Muscle of arm (tissue), 14 donors: ENCODE results near the gene RIMS3. TPM values are rescaled to one million over a fixed set of nuclear protein-coding genes. Genes with fewer than 3 reads are reported as not detected.
"Not testable (repeated sequence)": the region's sequence is repeated elsewhere in the genome, so short reads cannot be mapped to it uniquely, and the experiment has no call there.

Source experiments
- DNase-seq: peaks from one replicate; pipeline ENCODE4 v3.0.0-alpha.2; 2013
- long read RNA-seq, 11 donors: transcript quantifications; one replicate each; lab custom pipeline, GENCODE V29; 2026
- polyA plus RNA-seq, 12 donors: library from polyadenylated mRNA; unstranded; fragments of 120-200 nt; gene quantifications; one replicate each; pipeline ENCODE4 v1.2.1, GENCODE V29; 2013; ENCODE audit not compliant: insufficient read length in 12 of 12

Gene RIMS3
- 1 to 10 TPM in 2 of 12 donors, under 1 TPM in 9, not detected in 1; 0.27 to 3.7 (median 0.61) TPM for polyA plus RNA-seq
- long read RNA-seq, donor 1, full-length matches to known transcripts = 1 of 1 reads
- long read RNA-seq, donor 1, partial matches to known transcripts = 0 of 1 reads
- long read RNA-seq, donor 1, other reads (novel, unspliced or antisense) = 0 of 1 reads
- long read RNA-seq, donor 2 = 0 reads
- long read RNA-seq, donor 3 = 0 reads
- long read RNA-seq, donor 4 = 0 reads
- long read RNA-seq, donor 5 = 0 reads
- long read RNA-seq, donor 6 = 0 reads
- long read RNA-seq, donor 7 = 0 reads
- long read RNA-seq, donor 8 = 0 reads
- long read RNA-seq, donor 9 = 0 reads
- long read RNA-seq, donor 10 = 0 reads
- long read RNA-seq, donor 11, full-length matches to known transcripts = 1 of 1 reads
- long read RNA-seq, donor 11, partial matches to known transcripts = 0 of 1 reads
- long read RNA-seq, donor 11, other reads (novel, unspliced or antisense) = 0 of 1 reads

DNA sequence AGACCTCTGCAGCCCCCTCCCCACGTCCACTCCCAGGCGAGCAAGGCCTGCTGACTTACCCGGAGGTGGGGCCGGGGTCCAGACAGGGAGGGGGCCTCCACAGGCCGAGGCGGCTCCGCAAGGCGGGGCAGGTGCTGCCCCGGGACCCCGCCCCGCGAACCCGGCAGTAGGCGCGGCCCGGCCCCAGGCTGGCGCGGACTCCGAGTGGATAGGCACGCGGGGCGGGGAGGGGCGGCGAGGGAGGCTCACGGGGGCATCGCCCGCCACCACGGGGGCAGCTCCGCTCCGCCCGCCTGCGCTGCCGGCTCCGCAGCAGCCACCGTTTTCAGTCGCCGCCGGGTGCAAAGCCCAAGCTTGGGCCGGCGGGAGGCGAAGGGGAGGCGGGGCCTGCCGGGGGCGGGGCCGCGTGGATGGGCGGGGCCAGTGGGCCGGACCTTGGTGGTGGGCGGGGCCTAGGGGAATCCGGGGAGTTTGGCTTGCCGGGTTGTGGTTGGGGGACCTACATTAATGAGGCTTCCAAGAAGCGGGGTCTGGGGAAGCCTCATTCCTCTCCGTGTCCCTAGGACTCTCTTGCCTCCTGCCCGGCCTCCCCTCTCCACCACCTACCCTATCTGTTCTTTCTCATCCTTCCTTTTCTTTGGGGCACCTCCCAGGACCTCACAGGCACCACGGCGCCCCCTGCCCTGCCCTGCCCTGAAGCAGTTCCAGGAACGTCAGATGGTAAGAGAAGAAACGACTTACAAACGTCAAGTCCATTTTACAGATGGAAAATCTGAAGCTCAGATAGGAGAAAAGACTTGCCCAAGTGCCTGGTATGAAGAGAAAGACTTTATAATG lies at the start of gene RIMS3:
TSS of gene RIMS3 (minus strand) at position 348 of the 837 bp plus-strand sequence. CDS start 23,757 bp downstream, outside the sequence.
- peak; percentile 38 for DNase-seq

DNA sequence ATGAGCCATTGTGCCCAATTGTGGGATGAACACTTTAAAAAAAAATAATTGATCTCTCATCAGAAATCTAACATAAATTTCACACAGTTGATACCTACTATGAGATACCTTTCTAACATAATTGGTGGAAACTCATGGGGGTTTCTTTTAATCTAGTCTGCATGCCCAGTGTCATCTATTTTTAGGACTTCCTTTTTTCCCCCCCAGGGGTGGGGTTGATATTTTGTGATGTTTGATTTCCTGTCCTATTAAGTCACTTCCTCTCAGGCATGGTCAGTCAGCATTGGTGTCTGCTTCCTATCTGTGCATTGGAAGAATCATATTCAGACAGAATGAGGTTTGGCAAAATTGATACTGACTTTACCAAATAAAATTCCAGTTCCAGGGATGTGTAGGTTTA lies 47.5 kb upstream of the RIMS3 start:
- DNase-seq = no peak

DNA sequence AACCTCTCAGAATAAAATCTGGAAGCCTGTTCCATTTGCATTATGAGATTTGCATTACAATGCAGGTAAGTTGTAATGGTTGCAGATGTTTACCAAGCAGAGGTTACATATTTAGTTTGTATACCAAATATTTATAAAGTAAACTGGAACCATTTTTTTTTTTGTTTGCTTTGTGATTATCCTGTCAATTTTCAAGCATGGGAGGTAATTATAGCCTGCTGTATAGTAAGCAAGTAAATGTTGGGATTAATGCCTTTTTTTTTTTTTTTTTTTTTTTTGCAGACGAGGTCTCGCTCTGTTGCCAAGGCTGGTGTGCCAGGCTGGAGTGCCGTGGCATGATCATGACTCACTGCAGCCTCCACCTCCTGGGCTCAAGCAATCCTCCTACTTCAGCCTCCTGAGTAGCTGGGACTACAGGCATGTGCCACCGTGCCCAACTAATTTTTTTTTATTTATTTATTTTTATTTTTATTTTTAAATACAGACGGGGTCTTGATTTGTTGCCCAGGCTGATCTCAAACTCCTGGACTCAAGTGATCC lies 47.0 kb upstream of the RIMS3 start:
- no peak for DNase-seq

DNA sequence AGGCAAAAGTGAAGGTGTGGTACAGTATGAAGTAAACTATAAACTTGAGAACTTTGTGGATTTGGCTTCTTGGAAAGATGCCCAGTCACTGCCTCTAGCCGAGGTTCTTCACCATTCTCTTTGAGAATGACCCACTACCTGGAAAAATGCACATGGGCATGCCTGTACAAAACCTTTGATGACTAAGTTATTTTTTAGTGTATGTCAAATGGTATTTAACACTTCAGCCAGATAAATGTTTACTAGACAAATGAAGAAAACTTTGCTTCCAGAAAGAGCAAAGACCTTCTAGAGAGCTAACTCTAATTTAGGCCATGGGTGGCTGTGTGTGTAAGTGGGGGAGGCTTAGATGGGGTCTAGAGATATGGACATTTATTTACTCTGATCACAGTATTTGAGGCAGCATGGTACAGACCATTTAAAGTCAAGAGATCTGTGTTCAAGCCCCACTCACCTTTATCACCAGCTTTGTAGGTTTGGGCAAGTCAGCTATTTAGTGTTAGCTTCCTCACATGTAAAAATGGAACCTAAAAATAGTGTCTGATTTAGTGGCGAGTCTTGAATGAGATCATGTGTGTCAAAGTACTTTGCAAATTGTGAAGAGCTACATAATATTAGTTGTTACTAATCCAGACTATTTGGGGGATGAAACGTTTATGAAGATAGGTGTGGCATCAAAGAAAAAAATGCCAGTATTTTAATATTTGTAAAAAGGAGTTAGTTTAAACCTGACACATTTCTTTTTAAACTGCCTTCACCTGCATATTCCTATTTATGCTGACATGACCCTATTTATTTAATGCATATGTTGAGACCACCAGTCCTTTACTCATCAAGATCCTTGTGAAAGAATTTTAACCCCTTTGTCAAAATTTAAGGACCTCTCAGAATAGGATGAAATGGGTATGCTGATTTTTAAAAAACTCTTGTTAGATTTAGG lies 46.3 kb upstream of the RIMS3 start:
- no peak for DNase-seq

- no peak for DNase-seq
Observed at GRCh38 chr1:40710581-40711315, 45.3 kb upstream of the RIMS3 start.

GRCh38 chr1:40709802-40710278 lies 44.4 kb upstream of the RIMS3 start:
- DNase-seq = no peak

- DNase-seq = peak; percentile 91
Observed at GRCh38 chr1:40709100-40709801, 43.8 kb upstream of the RIMS3 start.

GRCh38 chr1:40708750-40709099 lies 43.2 kb upstream of the RIMS3 start:
- DNase-seq = no peak

DNA sequence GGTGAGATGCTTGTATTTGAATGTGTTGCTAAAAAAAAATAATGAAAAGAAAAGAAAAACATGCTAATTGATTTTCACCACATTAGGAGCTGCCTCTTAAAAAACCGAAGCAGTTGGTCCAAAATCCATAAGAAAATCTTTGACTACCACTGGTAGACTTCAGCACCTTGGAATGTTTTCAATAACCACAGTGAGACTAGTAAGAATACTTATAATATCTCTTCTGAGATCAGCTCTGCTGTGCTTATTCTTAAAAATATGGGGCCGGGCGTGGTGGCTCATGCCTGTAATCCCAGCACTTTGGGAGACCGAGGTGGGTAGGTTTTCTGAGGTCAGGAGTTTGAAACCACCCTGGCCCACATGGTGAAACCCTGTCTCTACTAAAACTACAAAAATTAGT lies 41.1 kb upstream of the RIMS3 start:
- DNase-seq = no peak

- DNase-seq = no peak
Observed at GRCh38 chr1:40704817-40705733, 39.6 kb upstream of the RIMS3 start.

- DNase-seq = no peak
Observed at GRCh38 chr1:40703316-40703715, 37.8 kb upstream of the RIMS3 start.

DNA sequence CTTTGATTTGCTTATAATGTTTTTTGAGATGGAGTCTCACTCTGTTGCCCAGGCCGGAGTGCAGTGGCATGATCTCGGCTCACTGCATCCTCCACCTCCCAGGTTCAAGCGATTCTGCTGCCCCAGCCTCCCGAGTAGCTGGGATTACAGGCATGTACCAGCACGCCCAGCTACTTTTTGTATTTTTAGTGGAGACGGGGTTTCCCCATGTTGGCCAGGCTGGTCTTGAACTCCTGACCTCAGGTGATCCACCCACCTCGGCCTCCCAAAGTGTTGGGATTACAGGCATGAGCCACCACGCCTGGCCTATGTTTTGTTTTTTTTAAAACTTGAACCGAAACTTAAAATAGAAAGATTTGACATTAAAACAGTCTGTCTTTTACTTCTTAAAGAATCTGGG lies 37.3 kb upstream of the RIMS3 start:
- not testable (repeated sequence) for DNase-seq

GRCh38 chr1:40701684-40702083 lies 36.2 kb upstream of the RIMS3 start:
- DNase-seq = no peak

- DNase-seq = no peak
Observed at GRCh38 chr1:40699787-40700186, 34.3 kb upstream of the RIMS3 start.

GRCh38 chr1:40697436-40697835 lies 32.0 kb upstream of the RIMS3 start:
- no peak for DNase-seq

DNA sequence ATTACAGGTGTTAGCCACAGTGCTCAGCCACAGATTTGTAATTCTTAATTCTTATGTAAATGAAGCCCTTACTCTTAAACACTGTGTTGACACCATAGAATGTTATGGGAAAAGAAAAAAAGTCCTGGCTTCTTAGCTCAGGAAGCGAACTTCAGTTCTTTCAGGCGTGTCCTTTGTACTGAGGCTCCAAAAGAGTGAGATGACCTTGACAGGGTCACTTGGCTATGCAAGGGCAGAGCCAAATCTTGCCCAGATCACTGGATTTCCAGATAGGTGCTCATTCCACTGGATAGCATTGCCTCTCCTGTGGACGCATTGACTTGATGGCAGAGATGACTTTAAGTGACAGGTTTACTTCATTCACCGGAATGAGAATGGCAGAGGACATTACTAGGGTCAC lies 30.8 kb upstream of the RIMS3 start:
- no peak for DNase-seq

DNA sequence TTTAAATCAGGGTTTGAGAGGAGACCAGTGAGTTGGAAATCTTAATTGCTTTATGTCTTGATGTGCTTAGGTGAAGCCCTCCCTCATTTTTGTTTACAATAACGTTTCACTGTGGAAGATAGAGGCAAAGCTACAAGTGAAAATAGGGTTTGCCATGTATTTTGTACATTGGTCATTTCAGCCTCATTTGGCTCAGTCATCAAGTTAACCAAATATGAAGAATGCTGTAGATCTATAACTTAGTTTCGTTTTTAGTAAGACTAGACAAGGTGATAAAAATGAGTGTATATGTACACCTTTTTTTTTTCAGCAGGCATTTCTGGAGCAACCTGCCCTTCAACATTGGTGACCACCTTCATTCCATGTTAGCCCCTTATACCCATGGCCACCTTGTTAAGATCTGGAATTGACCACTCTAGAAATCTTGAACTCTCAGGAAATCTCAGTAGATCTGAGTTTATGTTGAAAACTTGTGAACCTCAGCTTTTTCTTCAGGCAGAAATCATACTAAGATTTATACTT lies 28.9 kb upstream of the RIMS3 start:
- no peak for DNase-seq

DNA sequence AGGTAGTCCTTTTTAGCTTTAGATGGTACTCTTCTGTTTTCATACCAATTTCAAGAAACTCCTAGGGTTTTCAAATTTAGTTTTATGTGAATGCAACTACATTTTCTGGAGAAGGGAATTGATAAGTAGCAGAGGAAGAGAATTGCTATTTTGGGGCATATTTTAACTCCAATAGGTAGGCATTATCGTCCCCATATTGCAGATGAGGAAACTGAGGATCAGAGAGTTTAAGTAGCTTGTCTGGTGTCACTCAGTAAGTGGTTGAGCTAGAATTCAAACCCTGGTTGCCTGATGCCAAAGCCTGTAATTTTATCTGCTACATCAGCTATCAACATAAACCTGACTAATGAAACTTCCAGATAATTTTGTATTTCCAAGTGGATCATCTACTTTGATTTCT lies 27.9 kb upstream of the RIMS3 start:
- no peak for DNase-seq
